NOMO-1 treated with dmso at 0.1 percent for 144 hours (cell line): ENCODE results near the gene IL34.
"Not testable (repeated sequence)": the region's sequence is repeated elsewhere in the genome, so short reads cannot be mapped to it uniquely, and the experiment has no call there.

Experiments
- DNase-seq: peaks from one replicate; lab custom pipeline; 2025; ENCODE audit not compliant: unreplicated experiment; lab: John Stamatoyannopoulos, UW

The IL34 gene

GRCh38 chr16:70656712-70657263 is 10.4 kb downstream of the IL34 start:
- no peak for DNase-seq

GRCh38 chr16:70657956-70658355 is 11.6 kb downstream of the IL34 start:
- DNase-seq, result no peak

GRCh38 chr16:70658921-70659320 is 12.6 kb downstream of the IL34 start:
- DNase-seq, result no peak

GRCh38 chr16:70659546-70659945 is 13.2 kb downstream of the IL34 start:
- no peak for DNase-seq

GRCh38 chr16:70659953-70660671 is 13.8 kb downstream of the IL34 start:
- DNase-seq, result no peak

- no peak for DNase-seq
These were observed 14.5 kb downstream of the IL34 start for GRCh38 chr16:70660672-70661350.

GRCh38 chr16:70661534-70661917 is 15.2 kb downstream of the IL34 start:
- no peak for DNase-seq

GRCh38 chr16:70661918-70662641 is 15.7 kb downstream of the IL34 start:
- no peak for DNase-seq

GRCh38 chr16:70662991-70663523 is 16.7 kb downstream of the IL34 start:
- no peak for DNase-seq

- DNase-seq, result no peak
These were observed 17.4 kb downstream of the IL34 start for GRCh38 chr16:70663524-70664324.

GRCh38 chr16:70664325-70665112 is 18.2 kb downstream of the IL34 start:
- no peak for DNase-seq

- DNase-seq, result no peak
These were observed 18.8 kb downstream of the IL34 start for GRCh38 chr16:70665113-70665694.

GRCh38 chr16:70665806-70666735 is 19.7 kb downstream of the IL34 start:
- no peak for DNase-seq

- DNase-seq, result no peak
These were observed 23.8 kb downstream of the IL34 start for GRCh38 chr16:70670175-70670574.

GRCh38 chr16:70670938-70671337 is 24.6 kb downstream of the IL34 start:
- DNase-seq, result not testable (repeated sequence)

- DNase-seq, result no peak
These were observed 28.1 kb downstream of the IL34 start for GRCh38 chr16:70674221-70675014.

GRCh38 chr16:70675851-70676513 is 29.6 kb downstream of the IL34 start:
- DNase-seq, result no peak
